T1000 (cell line): ENCODE data around the gene TRIM56.
"Not testable (repeated sequence)": the region's sequence is repeated elsewhere in the genome, so short reads cannot be mapped to it uniquely, and the experiment has no call there.

ENCODE experiments used
- DNase-seq: peaks from one replicate; lab custom pipeline; 2025; ENCODE audit warnings: mixed read lengths; lab: John Stamatoyannopoulos, UW

Gene TRIM56

GRCh38 chr7:101089876-101090275 lies 4.6 kb downstream of the TRIM56 start:
- DNase-seq: no peak

GRCh38 chr7:101092266-101092905 lies 7.1 kb downstream of the TRIM56 start:
- not testable (repeated sequence) for DNase-seq

- no peak for DNase-seq
Measured at GRCh38 chr7:101093906-101094305, 8.6 kb downstream of the TRIM56 start.

- no peak for DNase-seq
Measured at GRCh38 chr7:101094376-101094775, 9.1 kb downstream of the TRIM56 start.

GRCh38 chr7:101094791-101095375 lies 9.6 kb downstream of the TRIM56 start:
- DNase-seq: peak; percentile 18

- no peak for DNase-seq
Measured at GRCh38 chr7:101096331-101096956, 11.2 kb downstream of the TRIM56 start.

GRCh38 chr7:101096957-101097347 lies 11.7 kb downstream of the TRIM56 start:
- DNase-seq: no peak

GRCh38 chr7:101097561-101097960 lies 12.3 kb downstream of the TRIM56 start:
- no peak for DNase-seq

GRCh38 chr7:101099969-101100781 lies 14.9 kb downstream of the TRIM56 start:
- DNase-seq: peak; percentile 94

GRCh38 chr7:101100858-101101847 lies 15.9 kb downstream of the TRIM56 start:
- DNase-seq: no peak

GRCh38 chr7:101102026-101102425 lies 16.7 kb downstream of the TRIM56 start:
- DNase-seq: no peak

- not testable (repeated sequence) for DNase-seq
Measured at GRCh38 chr7:101103701-101104100, 18.4 kb downstream of the TRIM56 start.

- no peak for DNase-seq
Measured at GRCh38 chr7:101104193-101104713, 19.0 kb downstream of the TRIM56 start.

- DNase-seq: no peak
Measured at GRCh38 chr7:101104799-101105198, 19.5 kb downstream of the TRIM56 start.

GRCh38 chr7:101105248-101105647 lies 20.0 kb downstream of the TRIM56 start:
- not testable (repeated sequence) for DNase-seq

GRCh38 chr7:101106386-101106785 lies 21.1 kb downstream of the TRIM56 start:
- DNase-seq: no peak

- no peak for DNase-seq
Measured at GRCh38 chr7:101108330-101108857, 23.1 kb downstream of the TRIM56 start.

- DNase-seq: no peak
Measured at GRCh38 chr7:101108961-101109360, 23.7 kb downstream of the TRIM56 start.

GRCh38 chr7:101109368-101109767 lies 24.1 kb downstream of the TRIM56 start:
- no peak for DNase-seq

- DNase-seq: no peak
Measured at GRCh38 chr7:101111261-101111660, 26.0 kb downstream of the TRIM56 start.

GRCh38 chr7:101112233-101112632 lies 27.0 kb downstream of the TRIM56 start:
- no peak for DNase-seq
